ENCODE measurements around the gene ANO9.

DNA sequence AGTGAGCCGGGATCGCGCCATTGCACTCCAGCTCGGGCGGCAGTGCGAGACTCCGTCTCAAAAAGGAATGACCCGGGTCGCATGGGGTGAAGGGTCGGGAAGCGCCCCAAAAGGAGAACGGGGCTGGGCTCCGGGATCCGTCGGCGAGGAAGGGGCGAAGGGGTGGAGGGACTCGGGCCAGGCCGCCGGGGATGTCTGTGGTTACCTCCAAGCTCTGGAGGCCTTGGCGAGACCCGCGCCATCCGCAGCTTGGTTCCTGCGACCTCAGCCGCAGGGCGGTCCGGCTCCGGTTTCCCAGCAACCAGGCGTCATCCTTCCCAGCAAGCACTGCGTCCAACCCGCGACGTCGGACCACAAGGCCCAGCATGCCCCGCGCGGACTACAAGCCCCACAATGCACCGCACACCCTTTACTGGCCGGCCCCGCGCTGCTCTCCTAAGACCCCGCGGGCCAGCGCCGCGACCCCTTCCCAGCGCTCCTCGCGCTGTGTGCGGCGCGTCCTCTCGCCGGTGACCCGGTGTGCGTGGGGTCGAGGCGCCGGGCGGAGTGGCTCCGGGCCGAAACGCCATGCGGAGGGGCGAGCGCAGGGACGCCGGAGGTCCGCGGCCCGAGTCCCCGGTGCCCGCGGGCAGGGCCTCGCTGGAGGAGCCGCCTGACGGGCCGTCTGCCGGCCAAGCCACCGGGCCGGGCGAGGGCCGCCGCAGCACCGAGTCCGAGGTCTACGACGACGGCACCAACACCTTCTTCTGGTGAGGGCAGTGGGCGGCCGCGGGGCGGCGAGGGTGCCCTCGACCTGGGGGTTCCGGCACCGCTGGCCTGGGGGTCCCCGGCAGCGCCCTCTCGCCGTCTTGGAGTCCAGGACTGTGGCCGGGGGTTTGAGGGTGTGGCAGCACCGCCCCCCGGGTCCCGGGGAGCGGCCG, 8.3 kb upstream of the ANO9 start, which contains the start of gene PTDSS2:
- TF ChIP-seq CTCF (conservative IDR thresholded peaks at IDR 0.05; ENCODE audit: low read depth, low read length) = no peak
- TF ChIP-seq EZH2 (IDR thresholded peaks at IDR 0.05; ENCODE audit: borderline replicate concordance, low read depth, low read length, poor library complexity, severe bottlenecking) = no peak
